ENCODE results near the gene SLC7A4.
"Not testable (repeated sequence)": the region's sequence is repeated elsewhere in the genome, so short reads cannot be mapped to it uniquely, and the experiment has no call there.

The SLC7A4 gene

DNA sequence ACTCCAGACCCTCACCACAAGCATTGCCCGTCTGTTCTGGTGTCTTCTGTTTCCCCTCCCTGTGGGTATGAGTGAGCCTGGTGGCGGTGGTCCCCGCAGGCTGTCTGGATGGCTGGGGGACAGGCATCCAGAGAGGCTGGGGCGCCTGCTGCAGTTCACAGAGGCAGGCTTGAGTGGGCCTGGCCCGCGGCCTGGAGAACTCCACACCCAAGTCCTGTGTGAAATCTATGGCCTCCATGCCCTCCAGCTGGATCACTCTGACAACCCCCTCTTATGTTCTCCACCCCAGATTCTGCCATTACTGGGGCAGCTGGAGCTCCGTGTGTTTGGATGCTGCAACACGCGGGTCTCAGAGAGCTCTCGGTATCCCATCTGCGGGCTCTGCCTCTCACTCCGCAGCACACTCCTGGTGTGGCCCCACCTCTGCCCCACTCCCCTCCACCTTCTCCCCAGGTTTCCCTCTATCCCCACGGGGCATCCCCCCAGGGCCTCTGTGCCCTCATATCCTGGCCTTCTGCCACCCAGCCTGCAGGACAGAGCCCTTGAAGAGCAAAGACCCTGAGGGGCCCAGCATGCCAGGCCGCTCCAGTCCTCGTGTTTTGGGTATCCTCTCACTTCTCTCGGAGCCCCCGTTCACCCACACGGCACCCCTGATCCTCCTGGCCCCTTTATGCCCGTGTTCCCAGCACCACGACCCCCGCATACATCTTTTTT lies 44.7 kb upstream of the SLC7A4 start:
- CTCF ChIA-PET: no interaction called here
- TF ChIP-seq, protein P1, sequence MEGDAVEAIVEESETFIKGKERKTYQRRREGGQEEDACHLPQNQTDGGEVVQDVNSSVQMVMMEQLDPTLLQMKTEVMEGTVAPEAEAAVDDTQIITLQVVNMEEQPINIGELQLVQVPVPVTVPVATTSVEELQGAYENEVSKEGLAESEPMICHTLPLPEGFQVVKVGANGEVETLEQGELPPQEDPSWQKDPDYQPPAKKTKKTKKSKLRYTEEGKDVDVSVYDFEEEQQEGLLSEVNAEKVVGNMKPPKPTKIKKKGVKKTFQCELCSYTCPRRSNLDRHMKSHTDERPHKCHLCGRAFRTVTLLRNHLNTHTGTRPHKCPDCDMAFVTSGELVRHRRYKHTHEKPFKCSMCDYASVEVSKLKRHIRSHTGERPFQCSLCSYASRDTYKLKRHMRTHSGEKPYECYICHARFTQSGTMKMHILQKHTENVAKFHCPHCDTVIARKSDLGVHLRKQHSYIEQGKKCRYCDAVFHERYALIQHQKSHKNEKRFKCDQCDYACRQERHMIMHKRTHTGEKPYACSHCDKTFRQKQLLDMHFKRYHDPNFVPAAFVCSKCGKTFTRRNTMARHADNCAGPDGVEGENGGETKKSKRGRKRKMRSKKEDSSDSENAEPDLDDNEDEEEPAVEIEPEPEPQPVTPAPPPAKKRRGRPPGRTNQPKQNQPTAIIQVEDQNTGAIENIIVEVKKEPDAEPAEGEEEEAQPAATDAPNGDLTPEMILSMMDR (conservative IDR thresholded peaks at IDR 0.05; ENCODE audit: low read depth): no peak
- POLR2A ChIA-PET (ENCODE audit: low non-redundant PET): no interaction called here
- no peak overlapping the region for H3K27ac ChIP-seq
- DNase-seq (ENCODE audit: low spot score): no peak

DNA sequence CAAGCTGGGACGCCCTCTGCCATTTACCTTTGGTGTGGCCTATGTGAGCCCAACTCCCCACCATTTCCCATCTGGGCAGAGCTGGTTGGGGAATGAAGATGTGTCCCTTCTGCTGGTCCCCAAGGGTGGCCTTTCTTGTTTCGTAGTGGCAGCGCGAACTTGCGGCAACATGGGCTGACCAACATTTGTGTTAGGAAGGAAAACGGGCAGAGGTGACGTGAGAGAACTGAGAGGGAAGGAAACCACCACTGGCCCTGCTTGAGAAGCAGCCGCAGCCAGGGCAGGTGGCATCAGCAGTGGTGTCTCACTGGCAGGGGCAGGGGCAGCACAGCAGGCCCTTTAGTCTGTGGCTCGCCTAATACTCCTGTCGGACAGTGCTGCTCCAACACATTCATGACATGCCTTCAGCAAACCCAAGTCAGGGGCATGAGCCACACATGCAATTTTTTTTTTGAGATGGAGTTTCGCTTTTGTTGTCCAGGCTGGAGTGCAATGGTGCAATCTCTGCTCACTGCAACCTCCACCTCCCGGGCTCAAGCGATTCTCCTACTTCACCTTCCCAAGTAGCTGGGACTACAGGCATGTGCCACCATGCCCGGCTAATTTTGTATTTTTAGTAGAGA lies 43.3 kb upstream of the SLC7A4 start:
- ChIA-PET CTCF (interaction anchor here (0.7 kb wide), 1 partner anchor 16 kb away, joined by 3 read pairs; no protein-coding TSS in a partner anchor), POLR2A (ENCODE audit: low non-redundant PET) (no interaction called here)
- TF ChIP-seq, protein P1 (conservative IDR thresholded peaks at IDR 0.05; ENCODE audit: low read depth): no peak
- 0 out of 2 replicates have a peak overlapping the region, but pooled peaks have one; percentile 7 for H3K27ac ChIP-seq
- no peak for DNase-seq (ENCODE audit: low spot score)

DNA sequence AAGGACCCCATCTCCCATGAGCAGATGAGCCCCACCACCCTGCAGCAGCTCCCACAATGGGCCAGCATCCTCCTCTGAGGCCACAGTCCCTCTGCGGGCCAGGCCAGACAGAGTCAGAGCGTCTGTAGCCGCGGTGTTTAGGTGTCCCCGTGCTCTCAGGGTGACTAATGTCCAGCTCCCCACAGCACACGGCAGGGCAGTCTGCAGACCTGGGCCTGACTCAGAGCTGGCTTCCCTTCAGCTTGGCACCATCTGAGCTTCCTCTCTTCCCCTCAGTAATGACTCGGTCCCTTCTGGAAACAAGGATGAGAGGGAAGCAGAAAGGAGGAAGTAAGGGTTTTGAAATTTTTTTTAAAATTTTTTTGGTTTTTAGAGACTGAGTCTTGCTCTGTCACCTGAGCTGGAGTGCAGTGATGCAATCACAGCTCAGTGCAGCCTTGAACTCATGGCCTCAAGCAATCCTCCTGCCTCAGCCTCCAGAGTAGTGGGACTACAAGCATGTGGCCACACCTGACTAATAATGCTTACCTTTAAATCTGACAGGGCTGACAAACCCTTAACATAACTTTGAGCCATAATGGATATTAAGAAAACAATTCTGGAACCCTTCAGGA lies 41.8 kb upstream of the SLC7A4 start:
- TF ChIP-seq, protein P1 (conservative IDR thresholded peaks at IDR 0.05; ENCODE audit: low read depth): no peak
- peak; percentile 69 for DNase-seq (ENCODE audit: low spot score)
- ChIA-PET POLR2A (ENCODE audit: low non-redundant PET) (no interaction called here), CTCF (no interaction called here)
- peak overlapping the region; percentile 67 for H3K27ac ChIP-seq

DNA sequence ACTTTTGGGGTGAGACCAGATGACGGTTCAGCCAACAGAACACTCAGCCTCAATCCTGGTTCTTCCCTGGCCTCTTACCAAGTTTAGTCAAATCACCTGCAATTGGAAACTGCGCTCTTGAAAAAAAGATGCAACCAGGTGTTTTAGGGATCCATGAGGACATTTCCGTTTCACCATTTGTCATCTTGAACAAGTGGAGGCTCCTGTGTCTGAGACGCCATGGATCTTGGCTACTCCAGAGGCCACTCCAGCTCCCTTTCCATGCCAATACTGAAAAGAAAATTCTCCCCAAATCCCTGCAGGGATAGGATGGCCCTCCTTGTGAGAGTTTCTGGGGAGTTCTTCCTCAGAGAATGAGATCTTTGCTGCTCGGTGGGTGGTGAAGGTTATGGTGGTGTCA lies 41.1 kb upstream of the SLC7A4 start:
- ChIA-PET CTCF (no interaction called here), POLR2A (ENCODE audit: low non-redundant PET) (no interaction called here)
- peak overlapping the region; percentile 67 for H3K27ac ChIP-seq
- no peak for DNase-seq (ENCODE audit: low spot score)
- TF ChIP-seq, protein P1 (conservative IDR thresholded peaks at IDR 0.05; ENCODE audit: low read depth): no peak

DNA sequence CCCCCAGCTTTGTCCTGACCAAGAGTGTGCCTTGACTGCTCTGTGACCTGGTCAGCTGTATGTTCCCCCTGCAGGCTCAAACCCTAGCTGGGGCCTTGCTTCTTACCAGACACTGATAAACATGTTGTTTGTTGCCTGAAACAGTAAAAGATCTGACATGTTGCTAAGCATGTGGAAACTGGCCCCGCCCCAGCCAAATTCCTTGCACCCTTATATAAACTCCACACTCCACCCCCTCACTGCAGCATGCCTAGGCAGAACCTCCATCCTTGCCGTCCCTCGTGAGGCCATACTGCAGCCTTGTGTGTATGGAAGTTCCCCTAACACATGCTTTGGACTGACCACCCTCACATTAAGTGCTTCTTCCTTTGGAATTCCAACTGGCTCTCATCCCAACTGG lies 40.7 kb upstream of the SLC7A4 start:
- no peak for DNase-seq (ENCODE audit: low spot score)
- POLR2A ChIA-PET (ENCODE audit: low non-redundant PET): no interaction called here
- CTCF ChIA-PET: no interaction called here
- TF ChIP-seq, protein P1 (conservative IDR thresholded peaks at IDR 0.05; ENCODE audit: low read depth): no peak
- no peak overlapping the region for H3K27ac ChIP-seq

DNA sequence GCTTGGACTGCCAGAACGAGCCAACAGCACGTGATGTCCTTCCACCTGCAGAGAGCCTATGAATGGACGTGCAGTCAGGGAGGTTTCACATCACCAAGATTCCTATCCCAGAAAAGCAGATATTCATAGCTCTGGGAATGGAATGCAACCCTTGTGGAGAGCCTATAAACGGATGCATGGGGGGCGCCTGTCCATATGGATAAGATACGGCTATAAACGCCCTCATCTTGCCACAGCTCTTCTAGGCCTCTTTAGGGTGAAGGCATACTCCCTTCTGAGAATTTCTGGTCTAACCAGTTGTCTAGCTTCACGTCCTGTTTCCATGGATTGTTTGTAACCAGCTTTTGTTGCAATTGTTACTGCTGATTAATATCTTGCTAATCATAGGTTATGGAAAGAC lies 39.4 kb upstream of the SLC7A4 start:
- DNase-seq (ENCODE audit: low spot score); POLR2A ChIA-PET (ENCODE audit: low non-redundant PET); H3K27ac ChIP-seq; CTCF ChIA-PET: not testable (repeated sequence)
